ENCODE measurements around the gene MYO1H.

GRCh38 chr12:109449845-109450532 is 102.3 kb downstream of the MYO1H start:
- TF ChIP-seq CTCF (IDR thresholded peaks at IDR 0.05 in 4 of 5, conservative IDR thresholded peaks at IDR 0.05 in 1 of 5) (no peak), POLR2A (IDR thresholded peaks at IDR 0.05) (no peak)

Measured in gastrocnemius medialis (tissue), 4 donors.